NCI-H446 (cell line): ENCODE measurements around the gene HSF2BP.
"Not testable (repeated sequence)": the region's sequence is repeated elsewhere in the genome, so short reads cannot be mapped to it uniquely, and the experiment has no call there.

Source experiments
- DNase-seq, 2 experiments: peaks; one replicate each; lab custom pipeline; 2025; lab: John Stamatoyannopoulos, UW

HSF2BP gene

GRCh38 chr21:43619344-43619743 is 39.9 kb downstream of the HSF2BP start:
- no peak for DNase-seq

DNA sequence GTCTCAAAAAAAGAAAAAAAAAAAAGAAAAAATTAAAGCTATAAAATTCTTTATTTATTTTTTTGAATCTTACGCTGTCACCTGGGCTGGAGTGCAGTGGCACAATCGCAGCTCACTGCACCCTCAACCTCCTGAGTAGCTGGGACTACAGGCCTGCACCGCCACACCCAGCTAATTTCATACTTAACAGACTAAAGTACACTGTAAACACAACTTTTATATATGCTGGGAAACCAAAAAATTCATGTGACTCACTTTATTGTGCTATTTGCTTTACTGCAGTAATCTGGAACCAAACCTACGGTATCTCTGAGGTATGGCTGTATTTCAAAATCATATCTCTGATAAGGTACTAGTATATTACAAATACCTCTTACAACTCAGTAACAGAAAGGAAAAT is 40.3 kb downstream of the HSF2BP start:
- no peak for DNase-seq

DNA sequence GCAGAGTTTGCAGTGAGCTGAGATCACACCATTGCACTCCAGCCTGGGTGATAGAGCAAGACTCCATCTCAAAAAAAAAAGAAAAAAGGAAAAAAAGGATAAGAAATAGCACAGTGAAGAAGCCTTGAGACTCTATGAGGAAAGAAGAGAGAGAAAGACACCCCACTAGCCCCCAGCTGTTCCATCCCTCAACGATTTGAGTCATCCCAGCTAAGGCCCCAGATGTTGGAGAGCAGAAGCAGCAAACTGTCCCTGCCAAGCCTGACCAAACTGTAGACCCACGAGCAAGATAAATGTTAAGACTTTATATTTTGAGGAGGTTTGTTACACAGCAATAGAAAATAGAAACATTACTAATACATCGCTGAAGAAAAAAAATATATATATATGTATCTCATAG is 42.4 kb downstream of the HSF2BP start:
- DNase-seq: not testable (repeated sequence)

GRCh38 chr21:43614839-43615238 is 44.4 kb downstream of the HSF2BP start:
- no peak for DNase-seq

DNA sequence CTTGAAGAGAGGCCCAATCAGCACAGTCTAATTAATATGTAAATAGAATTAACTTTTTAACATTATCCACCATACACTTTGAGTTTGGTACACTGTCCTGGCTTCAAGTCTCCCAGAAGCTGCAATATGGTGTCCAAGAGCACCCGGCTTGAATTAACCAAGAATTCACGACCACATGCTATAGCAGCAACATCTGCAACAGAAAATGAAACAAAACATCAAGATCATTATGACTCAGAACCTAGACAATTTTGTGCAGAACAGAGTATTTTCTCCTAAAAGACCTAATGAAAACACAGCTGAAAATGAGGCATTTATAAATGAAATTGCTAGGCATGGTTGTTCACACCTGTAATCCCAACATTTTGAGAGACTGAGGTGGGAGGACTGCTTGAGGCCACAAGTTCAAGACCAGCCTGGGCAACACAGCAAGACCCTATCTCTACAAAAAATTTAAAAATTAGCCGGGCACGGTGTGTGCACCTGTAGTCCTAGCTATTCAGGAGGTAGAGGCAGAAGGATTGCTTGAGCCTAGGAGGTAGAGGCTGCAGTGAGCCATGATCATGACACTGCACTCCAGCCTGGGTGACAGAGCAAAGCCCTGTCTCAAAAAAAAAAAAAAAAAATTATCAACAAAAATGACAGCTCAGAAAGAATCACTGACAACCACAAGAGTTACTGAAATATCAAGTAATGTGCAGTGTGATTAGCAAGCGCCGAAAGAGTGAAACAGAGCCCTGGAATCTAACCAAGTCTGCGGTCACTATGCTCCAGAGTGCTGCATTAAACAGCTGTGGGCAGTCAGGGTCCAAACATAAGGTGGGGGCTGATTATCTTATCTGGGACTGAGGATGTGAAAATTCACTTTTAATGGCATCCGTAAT is 45.3 kb downstream of the HSF2BP start:
- DNase-seq: no peak

GRCh38 chr21:43611598-43612369 is 47.5 kb downstream of the HSF2BP start:
- DNase-seq: peak in 1 of 2 experiments; percentile 34

- DNase-seq: peak; percentile 97
Measured at GRCh38 chr21:43609501-43610340, 49.6 kb downstream of the HSF2BP start.

- no peak for DNase-seq
Measured at GRCh38 chr21:43608664-43609063, 50.6 kb downstream of the HSF2BP start.

GRCh38 chr21:43608225-43608624 is 51.1 kb downstream of the HSF2BP start:
- no peak for DNase-seq

- no peak for DNase-seq
Measured at GRCh38 chr21:43605320-43606215, 53.7 kb downstream of the HSF2BP start.

- DNase-seq: no peak
Measured at GRCh38 chr21:43604505-43605204, 54.6 kb downstream of the HSF2BP start.

GRCh38 chr21:43603641-43604504 is 55.4 kb downstream of the HSF2BP start:
- no peak for DNase-seq

GRCh38 chr21:43603233-43603626 is 56.1 kb downstream of the HSF2BP start:
- DNase-seq: no peak

- no peak for DNase-seq
Measured at GRCh38 chr21:43602266-43603232, 56.7 kb downstream of the HSF2BP start.

DNA sequence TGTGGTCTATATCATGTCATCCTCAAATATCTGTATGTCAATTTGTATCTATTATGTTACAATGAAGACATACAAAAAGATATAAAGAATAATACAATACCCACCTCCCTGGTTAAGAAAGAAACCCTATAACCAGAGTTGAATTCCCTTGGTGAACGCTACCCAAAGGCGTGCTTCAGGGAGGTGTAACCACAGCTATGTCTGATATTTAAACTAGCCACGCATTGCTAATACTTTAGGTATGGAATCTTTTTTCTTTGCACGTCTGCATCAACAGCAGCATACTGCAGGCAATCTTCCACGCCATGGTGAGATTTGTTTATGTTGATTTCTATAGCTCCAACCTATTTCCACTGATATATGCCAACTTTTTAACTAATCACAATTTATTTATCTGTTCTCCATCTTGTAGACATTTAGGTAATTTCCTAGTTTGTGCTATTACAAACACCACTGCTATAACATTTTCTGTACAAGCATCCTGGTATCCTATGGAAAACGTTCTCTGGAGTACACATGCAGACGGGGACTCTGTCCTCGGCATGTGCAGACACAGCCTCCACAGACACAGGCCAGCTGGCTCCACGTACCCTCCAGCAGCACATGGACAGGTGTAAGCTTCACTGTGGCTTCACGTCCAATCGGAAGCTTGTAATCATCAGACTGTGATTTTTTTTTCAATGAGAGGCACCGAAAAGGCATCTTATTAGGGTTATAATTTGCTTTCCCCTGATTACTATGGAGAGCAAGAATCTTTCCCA is 58.5 kb downstream of the HSF2BP start:
- no peak for DNase-seq

DNA sequence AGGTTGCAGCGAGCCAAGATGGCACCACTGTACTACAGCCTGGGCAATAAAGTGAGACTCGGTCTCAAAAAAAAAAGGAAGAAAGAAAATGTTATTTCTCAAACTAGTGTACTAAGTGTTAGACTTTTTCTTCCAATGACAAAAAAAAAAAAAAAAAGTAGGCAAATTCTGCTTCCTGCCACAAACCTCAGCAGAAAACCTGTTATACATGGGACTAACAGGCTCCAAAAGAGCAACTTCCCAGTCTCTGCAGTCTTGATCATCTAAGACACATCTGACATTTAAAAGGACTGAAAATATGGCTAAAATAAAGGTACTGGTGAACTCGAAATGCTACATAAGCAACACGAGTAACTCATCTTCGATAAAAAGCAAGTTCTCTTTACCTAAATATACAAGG is 59.6 kb downstream of the HSF2BP start:
- no peak for DNase-seq

- no peak for DNase-seq
Measured at GRCh38 chr21:43598416-43599120, 60.7 kb downstream of the HSF2BP start.
